ENCODE measurements around the gene MEX3A.

Gene MEX3A

DNA sequence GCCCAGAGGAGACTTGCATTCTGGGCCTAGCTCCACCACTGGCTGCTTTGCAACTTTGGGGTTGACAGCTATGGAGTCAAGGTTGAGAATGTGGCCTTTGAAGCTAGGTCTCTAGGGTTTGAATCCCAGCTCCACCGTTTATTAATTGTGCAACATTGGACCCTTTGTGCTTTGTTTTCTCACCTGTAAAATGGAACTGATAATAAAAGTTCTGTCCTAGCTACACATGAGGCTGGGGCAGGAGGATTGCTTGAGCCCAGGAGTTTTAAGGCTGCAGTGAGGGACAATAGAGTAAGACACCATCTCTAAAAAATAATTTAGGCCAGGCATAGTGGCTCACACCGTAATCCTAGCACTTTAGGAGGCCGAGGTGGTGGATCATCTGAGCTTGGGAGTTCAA is 17.0 kb upstream of the MEX3A start:
- Histone ChIP-seq H3K27me3 (ENCODE audit: insufficient read depth, low read length) (no peaks in the 10 kb centered on the region), H3K4me1 (ENCODE audit: insufficient read depth, low read length) (peaks cover 26% of the 10 kb centered on the region), H3K27ac (ENCODE audit: low read depth, low read length) (no peak overlapping the region), H3K4me3 (ENCODE audit: low read length) (no peak overlapping the region), H3K9ac (ENCODE audit: low read depth, low read length) (no peak overlapping the region), H3K36me3 (ENCODE audit: insufficient read depth, low read length) (no peaks in the 10 kb centered on the region), H3K9me3 (ENCODE audit: insufficient read depth, low read depth, low read length) (no peaks in the 10 kb centered on the region)
- WGBS = 97% methylated on average over 3 of the region's 3 CpGs

DNA sequence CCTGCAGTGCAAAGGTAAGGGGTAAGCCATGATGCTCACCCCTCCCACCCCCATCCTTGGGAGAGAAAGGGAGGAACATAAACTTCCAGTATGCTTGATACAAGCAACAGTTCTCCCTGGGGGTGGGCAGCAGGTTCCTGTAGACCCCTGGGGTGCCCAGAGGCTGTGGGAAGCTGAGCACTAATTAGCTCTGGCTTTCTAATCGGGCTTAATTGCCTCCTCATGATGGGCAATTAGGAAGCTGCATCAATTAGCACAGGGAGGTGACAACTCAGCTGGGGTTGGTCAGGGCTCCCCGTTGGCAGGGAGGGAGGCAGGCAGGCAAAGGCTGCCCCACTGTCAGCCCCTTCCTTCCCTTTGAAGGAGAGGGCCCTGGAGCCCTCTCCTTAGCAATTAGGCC is 16.5 kb upstream of the MEX3A start:
- H3K36me3 ChIP-seq (ENCODE audit: insufficient read depth, low read length) = peaks cover 3% of the 10 kb centered on the region
- no peaks in the 10 kb centered on the region for H3K9me3 ChIP-seq (ENCODE audit: insufficient read depth, low read depth, low read length)
- no peak overlapping the region for H3K4me3 ChIP-seq (ENCODE audit: low read length)
- no peaks in the 10 kb centered on the region for H3K27me3 ChIP-seq (ENCODE audit: insufficient read depth, low read length)
- peaks cover 21% of the 10 kb centered on the region for H3K4me1 ChIP-seq (ENCODE audit: insufficient read depth, low read length)
- H3K27ac ChIP-seq (ENCODE audit: low read depth, low read length) = no peak overlapping the region
- 72% methylated on average over 2 of the region's 2 CpGs for WGBS
- H3K9ac ChIP-seq (ENCODE audit: low read depth, low read length) = no peak overlapping the region

DNA sequence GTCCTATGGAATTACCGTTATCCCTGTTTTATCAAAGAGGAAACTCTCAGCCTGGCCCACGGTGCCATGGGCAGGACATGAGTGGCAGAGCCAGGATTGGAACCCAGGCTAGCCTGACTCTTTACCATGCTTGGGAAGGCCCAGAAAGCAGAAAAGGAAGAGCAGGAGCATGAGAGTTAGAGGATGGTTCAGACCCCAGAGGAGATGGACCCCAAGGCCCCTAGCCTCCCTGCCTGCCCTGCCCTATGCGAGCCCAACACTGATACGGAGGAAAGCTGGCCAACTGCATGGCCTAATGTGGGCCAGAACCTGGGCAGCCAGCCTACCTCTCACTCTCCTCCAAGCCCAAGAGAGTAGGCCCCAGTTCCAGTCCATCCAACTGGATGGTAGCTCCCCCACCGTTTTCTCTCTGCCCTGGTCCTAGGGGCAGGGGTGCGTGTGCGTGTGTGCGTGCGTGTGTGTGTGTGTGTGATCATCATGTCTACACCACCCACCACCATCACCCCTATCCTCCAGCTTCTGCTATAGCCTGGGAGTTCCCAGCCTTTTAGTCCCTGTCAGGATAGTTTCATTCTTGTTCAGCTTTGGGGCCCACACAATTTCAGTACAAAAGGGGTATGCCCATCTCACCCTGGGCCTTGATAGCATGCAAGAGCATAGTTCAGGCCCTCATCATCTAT is 15.4 kb upstream of the MEX3A start:
- H3K36me3 ChIP-seq (ENCODE audit: insufficient read depth, low read length) = peaks cover 9% of the 10 kb centered on the region
- H3K27ac ChIP-seq (ENCODE audit: low read depth, low read length) = no peak overlapping the region
- H3K27me3 ChIP-seq (ENCODE audit: insufficient read depth, low read length) = no peaks in the 10 kb centered on the region
- H3K4me3 ChIP-seq (ENCODE audit: low read length) = no peak overlapping the region
- no peak overlapping the region for H3K9ac ChIP-seq (ENCODE audit: low read depth, low read length)
- H3K9me3 ChIP-seq (ENCODE audit: insufficient read depth, low read depth, low read length) = no peaks in the 10 kb centered on the region
- whole genome bisulfite sequencing = 98% methylated on average over 9 of the region's 9 CpGs
- peaks cover 11% of the 10 kb centered on the region for H3K4me1 ChIP-seq (ENCODE audit: insufficient read depth, low read length)

DNA sequence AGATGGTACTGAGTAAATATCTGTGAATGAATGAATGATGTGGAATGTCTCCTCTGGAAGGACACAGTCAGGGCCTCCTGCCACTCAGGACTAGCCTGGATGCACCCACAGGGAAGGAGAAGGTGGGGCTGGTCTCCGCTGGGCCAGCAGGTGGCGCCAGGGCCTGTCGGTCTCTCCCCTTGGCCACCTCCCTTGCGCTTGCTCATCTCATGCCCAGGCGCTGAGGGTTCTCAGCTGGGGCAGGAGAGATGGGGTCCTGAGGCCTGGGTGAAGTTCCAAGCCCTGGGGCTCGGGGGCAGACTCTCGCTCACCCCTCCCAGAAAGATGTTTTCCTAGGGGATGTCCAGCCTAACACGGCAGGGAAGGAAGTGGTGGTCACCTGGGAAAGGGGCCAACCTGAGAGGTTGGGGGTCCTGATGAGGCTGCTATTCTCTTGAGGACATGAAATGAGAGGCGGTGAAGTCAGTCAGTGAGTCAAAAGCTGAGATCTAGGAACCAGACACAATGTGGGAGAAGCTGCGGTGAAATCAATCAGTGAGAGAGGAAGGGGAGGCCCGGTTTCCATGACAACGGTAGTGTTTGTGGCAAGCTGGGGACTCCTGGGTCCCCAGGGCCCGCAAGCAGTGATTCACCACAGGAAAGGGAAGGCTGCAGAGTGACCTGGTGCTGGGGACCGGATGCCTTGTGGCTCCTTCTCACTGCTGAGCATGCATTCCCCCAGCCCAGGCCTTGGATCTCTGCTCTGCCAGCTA is 14.6 kb upstream of the MEX3A start:
- H3K36me3 ChIP-seq (ENCODE audit: insufficient read depth, low read length) = peaks cover 9% of the 10 kb centered on the region
- H3K4me3 ChIP-seq (ENCODE audit: low read length) = no peak overlapping the region
- H3K4me1 ChIP-seq (ENCODE audit: insufficient read depth, low read length) = peaks cover 11% of the 10 kb centered on the region
- no peaks in the 10 kb centered on the region for H3K9me3 ChIP-seq (ENCODE audit: insufficient read depth, low read depth, low read length)
- no peaks in the 10 kb centered on the region for H3K27me3 ChIP-seq (ENCODE audit: insufficient read depth, low read length)
- peak overlapping the region; percentile 53; the same call in 1 of the 2 replicates for H3K27ac ChIP-seq (ENCODE audit: low read depth, low read length)
- WGBS = 53% methylated on average over 14 of the region's 14 CpGs
- H3K9ac ChIP-seq (ENCODE audit: low read depth, low read length) = 0 out of 2 replicates have a peak overlapping the region, but pooled peaks have one; percentile 16

DNA sequence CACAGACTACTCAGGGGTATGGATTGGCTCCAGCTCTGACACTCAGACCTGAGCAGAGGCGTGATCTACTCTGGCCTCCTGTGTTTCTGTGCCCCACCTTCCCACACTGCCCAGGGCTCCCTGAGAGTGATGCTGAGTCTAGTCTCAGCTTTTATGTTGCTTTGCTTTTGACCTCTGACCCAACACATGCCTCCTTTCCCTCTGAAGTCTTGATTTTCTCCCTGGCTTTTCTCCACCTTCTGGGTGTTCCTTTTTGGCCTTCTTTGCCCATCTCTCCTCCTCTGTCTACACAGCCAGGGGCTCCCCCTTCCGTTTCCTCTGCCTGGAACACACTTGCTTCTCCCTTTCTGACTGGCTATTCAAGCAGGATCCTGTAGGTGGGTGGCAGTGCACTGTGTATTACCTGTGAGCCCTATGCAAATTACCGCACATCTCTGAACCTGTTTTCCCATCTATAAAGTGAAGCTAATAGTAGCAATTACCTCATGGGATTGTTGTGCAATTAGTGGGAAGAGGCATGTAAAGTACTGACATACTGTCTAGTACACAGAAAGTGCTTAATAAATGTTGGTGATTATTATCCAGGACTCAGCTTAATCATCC is 13.7 kb upstream of the MEX3A start:
- peaks cover 11% of the 10 kb centered on the region for H3K4me1 ChIP-seq (ENCODE audit: insufficient read depth, low read length)
- no peak overlapping the region for H3K4me3 ChIP-seq (ENCODE audit: low read length)
- H3K9me3 ChIP-seq (ENCODE audit: insufficient read depth, low read depth, low read length) = no peaks in the 10 kb centered on the region
- H3K9ac ChIP-seq (ENCODE audit: low read depth, low read length) = no peak overlapping the region
- H3K27ac ChIP-seq (ENCODE audit: low read depth, low read length) = peak overlapping the region; percentile 53; the same call in 1 of the 2 replicates
- WGBS = 94% methylated on average over 2 of the region's 3 CpGs
- H3K27me3 ChIP-seq (ENCODE audit: insufficient read depth, low read length) = no peaks in the 10 kb centered on the region
- peaks cover 12% of the 10 kb centered on the region for H3K36me3 ChIP-seq (ENCODE audit: insufficient read depth, low read length)

DNA sequence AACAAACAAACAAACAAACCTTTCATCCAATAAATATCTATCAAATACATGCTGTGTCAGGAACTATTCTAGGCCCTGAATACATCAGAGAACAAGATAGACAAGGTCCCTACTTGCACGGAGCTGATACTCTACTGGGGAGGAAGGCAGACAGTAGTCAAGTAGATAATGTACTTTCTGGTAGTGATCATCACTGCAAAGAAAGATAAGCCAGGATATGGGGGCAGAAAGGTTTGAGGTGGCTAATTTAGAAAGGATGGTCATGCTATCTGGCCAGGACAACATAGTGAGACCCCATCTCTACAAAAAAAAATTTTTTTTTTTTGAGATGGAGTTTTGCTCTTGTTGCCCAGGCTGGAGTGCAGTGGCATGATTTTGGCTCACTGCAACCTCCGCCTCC is 9.3 kb upstream of the MEX3A start:
- H3K36me3 ChIP-seq (ENCODE audit: insufficient read depth, low read length) = peaks cover 12% of the 10 kb centered on the region
- H3K4me3 ChIP-seq (ENCODE audit: low read length) = no peak overlapping the region
- no peaks in the 10 kb centered on the region for H3K27me3 ChIP-seq (ENCODE audit: insufficient read depth, low read length)
- 98% methylated on average over 2 of the region's 2 CpGs for WGBS
- peaks cover 8% of the 10 kb centered on the region; the same call in 1 of the 2 replicates for H3K4me1 ChIP-seq (ENCODE audit: insufficient read depth, low read length)
- H3K9ac ChIP-seq (ENCODE audit: low read depth, low read length) = no peak overlapping the region
- no peaks in the 10 kb centered on the region for H3K9me3 ChIP-seq (ENCODE audit: insufficient read depth, low read depth, low read length)
- H3K27ac ChIP-seq (ENCODE audit: low read depth, low read length) = no peak overlapping the region

DNA sequence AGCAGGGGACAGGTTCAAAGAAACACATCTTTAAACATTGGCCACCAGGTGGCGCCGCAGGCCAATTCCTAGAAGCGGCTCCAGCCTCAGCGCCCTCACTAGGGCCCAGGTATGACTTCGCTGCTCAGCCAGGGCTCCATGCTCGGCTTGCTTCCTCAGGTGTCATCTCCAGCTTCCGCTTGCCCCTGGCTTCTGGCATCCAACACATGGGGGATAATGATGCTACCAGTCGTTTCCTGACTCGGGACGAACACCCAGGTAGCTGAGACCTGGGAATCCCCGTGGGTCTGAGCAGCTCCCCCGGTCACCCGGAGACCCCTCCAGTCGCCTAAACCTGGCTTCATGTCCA is 8.5 kb upstream of the MEX3A start:
- peaks cover 12% of the 10 kb centered on the region for H3K36me3 ChIP-seq (ENCODE audit: insufficient read depth, low read length)
- WGBS = 44% methylated on average over 14 of the region's 14 CpGs
- H3K4me3 ChIP-seq (ENCODE audit: low read length) = no peak overlapping the region
- peaks cover 10% of the 10 kb centered on the region; the same call in 1 of the 2 replicates for H3K4me1 ChIP-seq (ENCODE audit: insufficient read depth, low read length)
- no peaks in the 10 kb centered on the region for H3K27me3 ChIP-seq (ENCODE audit: insufficient read depth, low read length)
- H3K9me3 ChIP-seq (ENCODE audit: insufficient read depth, low read depth, low read length) = no peaks in the 10 kb centered on the region
- H3K9ac ChIP-seq (ENCODE audit: low read depth, low read length) = no peak overlapping the region
- H3K27ac ChIP-seq (ENCODE audit: low read depth, low read length) = no peak overlapping the region

DNA sequence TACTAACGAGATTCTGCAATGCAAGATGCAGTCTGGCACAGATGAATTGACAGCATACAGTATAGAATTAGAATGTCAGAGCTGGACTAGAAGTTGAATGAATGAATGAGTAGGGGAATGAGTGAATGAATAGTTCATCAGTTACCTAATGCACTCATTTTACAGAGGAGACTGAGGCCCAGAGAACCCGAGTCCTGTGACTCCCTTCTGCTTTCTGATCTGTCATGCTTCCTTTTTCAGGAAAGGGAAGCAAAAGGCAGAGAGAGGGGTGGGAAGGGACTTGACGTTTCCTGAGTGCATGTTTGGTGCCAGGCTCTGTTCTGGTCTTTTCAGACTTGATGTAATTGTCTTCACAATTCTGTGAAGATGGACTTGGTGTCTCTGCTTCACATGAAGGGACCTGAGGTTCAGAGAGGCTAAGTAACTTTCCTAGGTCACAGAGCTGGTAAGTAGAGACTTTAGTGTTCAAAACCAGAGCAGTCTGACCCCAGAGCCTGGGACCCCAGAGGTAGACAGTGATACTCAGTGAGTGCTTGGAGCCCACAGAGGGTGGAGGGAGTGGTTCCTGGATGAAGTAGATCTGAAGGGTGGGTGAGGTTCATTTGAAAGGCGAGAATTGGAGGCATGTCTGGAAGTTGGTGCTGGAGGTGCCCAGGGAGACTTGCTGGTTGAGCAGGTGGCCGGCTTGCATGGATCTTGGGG is 8.0 kb upstream of the MEX3A start:
- Histone ChIP-seq H3K36me3 (ENCODE audit: insufficient read depth, low read length) (peaks cover 12% of the 10 kb centered on the region), H3K4me3 (ENCODE audit: low read length) (no peak overlapping the region), H3K27me3 (ENCODE audit: insufficient read depth, low read length) (no peaks in the 10 kb centered on the region), H3K9me3 (ENCODE audit: insufficient read depth, low read depth, low read length) (no peaks in the 10 kb centered on the region), H3K27ac (ENCODE audit: low read depth, low read length) (peak overlapping the region; percentile 0; the same call in 1 of the 2 replicates), H3K4me1 (ENCODE audit: insufficient read depth, low read length) (peaks cover 10% of the 10 kb centered on the region; the same call in 1 of the 2 replicates), H3K9ac (ENCODE audit: low read depth, low read length) (no peak overlapping the region)
- WGBS = 54% methylated on average over 5 of the region's 5 CpGs

DNA sequence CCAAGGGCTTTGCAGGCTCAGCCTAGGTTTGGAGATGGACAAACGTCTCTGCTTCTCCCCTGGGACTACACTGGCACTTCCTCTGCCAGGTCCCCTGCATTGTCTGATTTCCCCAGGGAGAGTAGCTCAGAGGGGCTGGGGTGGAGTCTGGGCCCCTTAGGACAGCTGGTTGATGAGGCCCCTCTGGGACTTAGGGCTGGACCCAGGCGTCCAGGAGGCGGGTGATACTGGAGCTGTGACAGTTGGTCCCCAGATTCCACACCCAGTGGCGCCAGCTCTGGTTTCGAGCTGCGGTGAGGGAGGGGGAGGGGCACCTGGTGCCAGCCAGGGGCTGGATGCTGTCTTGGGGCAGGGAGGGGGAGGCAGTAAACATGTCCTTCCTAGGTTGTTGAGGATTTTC is 7.4 kb upstream of the MEX3A start:
- no peak overlapping the region for H3K27ac ChIP-seq (ENCODE audit: low read depth, low read length)

DNA sequence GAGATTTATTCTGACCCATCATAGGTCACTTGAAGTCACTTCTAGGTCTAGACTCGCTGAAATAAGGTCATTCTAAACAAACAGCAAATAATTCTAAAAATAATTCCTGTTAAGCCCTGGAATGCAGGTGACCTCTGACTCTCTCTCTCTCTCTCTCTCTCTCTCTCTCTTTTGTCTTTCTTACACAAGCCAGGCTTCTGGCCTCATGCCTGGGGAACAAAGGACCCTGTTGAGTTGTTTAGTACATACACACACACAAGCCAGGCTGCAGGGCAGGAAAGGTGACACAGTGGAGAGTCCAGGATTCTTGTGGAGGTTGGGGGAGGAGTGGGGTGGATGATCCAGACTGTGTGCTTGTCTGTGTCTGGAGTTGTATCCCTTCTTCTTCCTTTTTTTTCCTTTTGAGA is 4.0 kb upstream of the MEX3A start:
- no peak overlapping the region for H3K4me3 ChIP-seq (ENCODE audit: low read length)
- H3K9me3 ChIP-seq (ENCODE audit: insufficient read depth, low read depth, low read length) = no peaks in the 10 kb centered on the region
- no peaks in the 10 kb centered on the region for H3K27me3 ChIP-seq (ENCODE audit: insufficient read depth, low read length)
- H3K4me1 ChIP-seq (ENCODE audit: insufficient read depth, low read length) = peaks cover 19% of the 10 kb centered on the region
- WGBS = 68% methylated on average over 1 of the region's 1 CpG
- H3K9ac ChIP-seq (ENCODE audit: low read depth, low read length) = no peak overlapping the region; the same call in 1 of the 2 replicates
- no peaks in the 10 kb centered on the region for H3K36me3 ChIP-seq (ENCODE audit: insufficient read depth, low read length)
- H3K27ac ChIP-seq (ENCODE audit: low read depth, low read length) = no peak overlapping the region

More for the DNA sequence above, 7.4 kb upstream of the MEX3A start:
- Histone ChIP-seq H3K36me3 (ENCODE audit: insufficient read depth, low read length) (peaks cover 12% of the 10 kb centered on the region), H3K4me3 (ENCODE audit: low read length) (no peak overlapping the region), H3K9me3 (ENCODE audit: insufficient read depth, low read depth, low read length) (no peaks in the 10 kb centered on the region), H3K9ac (ENCODE audit: low read depth, low read length) (no peak overlapping the region), H3K27me3 (ENCODE audit: insufficient read depth, low read length) (no peaks in the 10 kb centered on the region), H3K4me1 (ENCODE audit: insufficient read depth, low read length) (peaks cover 14% of the 10 kb centered on the region)
- WGBS = 84% methylated on average over 6 of the region's 6 CpGs

All from HUES64 (cell line).